Nephron progenitor cell (in vitro differentiated cells): ENCODE results near the gene STK11.
"Not testable (repeated sequence)": the region's sequence is repeated elsewhere in the genome, so short reads cannot be mapped to it uniquely, and the experiment has no call there.

Experiments
- DNase-seq: peaks from one replicate; pipeline ENCODE4 v3.0.0; 2021
- H3K27ac Mint-ChIP-seq: 2 replicates; pipeline ENCODE4 v1.8.0; 2021; ENCODE audit warnings: mild to moderate bottlenecking, moderate library complexity, mixed read lengths
- H3K27me3 Mint-ChIP-seq: 2 replicates; pipeline ENCODE4 v1.8.0; 2021; ENCODE audit warnings: mild to moderate bottlenecking, low read depth, mixed read lengths; ENCODE audit not compliant: poor library complexity
- H3K36me3 Mint-ChIP-seq: 2 replicates; pipeline ENCODE4 v1.8.0; 2021; ENCODE audit warnings: low read depth, mixed read lengths
- H3K4me1 Mint-ChIP-seq: 2 replicates; pipeline ENCODE4 v1.8.0; 2021; ENCODE audit warnings: mixed read lengths
- H3K4me3 Mint-ChIP-seq: 2 replicates; pipeline ENCODE4 v1.8.0; 2021; ENCODE audit warnings: mild to moderate bottlenecking, moderate library complexity, mixed read lengths
- H3K9me3 Mint-ChIP-seq: 2 replicates; pipeline ENCODE4 v1.8.0; 2021; ENCODE audit warnings: mild to moderate bottlenecking, moderate library complexity, mixed read lengths
- CTCF ChIP-seq: fragments of 200-600 bp; sonication (generic); IDR thresholded peaks from 2 replicates; pipeline ENCODE4 v1.5.0; 2021; ENCODE audit warnings: antibody characterized with exemption

Gene STK11

GRCh38 chr19:1244693-1245451 is 39.3 kb downstream of the STK11 start:
- no peak overlapping the region for H3K27ac Mint-ChIP-seq

GRCh38 chr19:1245494-1246264 is 40.1 kb downstream of the STK11 start:
- H3K27me3 Mint-ChIP-seq, result no peaks in the 10 kb centered on the region
- H3K4me1 Mint-ChIP-seq, result peaks cover 24% of the 10 kb centered on the region
- DNase-seq, result peak; percentile 60
- no peak overlapping the region for H3K4me3 Mint-ChIP-seq
- H3K36me3 Mint-ChIP-seq, result no peaks in the 10 kb centered on the region
- no peak overlapping the region for H3K27ac Mint-ChIP-seq
- no peaks in the 10 kb centered on the region for H3K9me3 Mint-ChIP-seq
- no peak for TF ChIP-seq CTCF

More at GRCh38 chr19:1244693-1245451, 39.3 kb downstream of the STK11 start:
- TF ChIP-seq CTCF, result peak; percentile 12
- Mint-ChIP-seq H3K27me3 (no peaks in the 10 kb centered on the region), H3K36me3 (no peaks in the 10 kb centered on the region), H3K4me3 (peak overlapping the region; percentile 60), H3K9me3 (no peaks in the 10 kb centered on the region), H3K4me1 (peaks cover 24% of the 10 kb centered on the region)
- DNase-seq, result no peak

- H3K27ac Mint-ChIP-seq, H3K9me3 Mint-ChIP-seq, H3K27me3 Mint-ChIP-seq, H3K36me3 Mint-ChIP-seq, H3K4me3 Mint-ChIP-seq: not testable (repeated sequence)
- peak; percentile 36 for DNase-seq
- peaks cover 22% of the 10 kb centered on the region for H3K4me1 Mint-ChIP-seq
Observed at GRCh38 chr19:1246265-1247087, 40.9 kb downstream of the STK11 start.

GRCh38 chr19:1247748-1248138 is 42.2 kb downstream of the STK11 start:
- no peak for TF ChIP-seq CTCF
- H3K9me3 Mint-ChIP-seq, result no peaks in the 10 kb centered on the region
- H3K4me1 Mint-ChIP-seq, result peaks cover 23% of the 10 kb centered on the region
- no peaks in the 10 kb centered on the region for H3K27me3 Mint-ChIP-seq
- peaks cover 4% of the 10 kb centered on the region for H3K36me3 Mint-ChIP-seq
- H3K4me3 Mint-ChIP-seq, result peak overlapping the region; percentile 25
- DNase-seq, result no peak
- no peak overlapping the region for H3K27ac Mint-ChIP-seq

GRCh38 chr19:1248139-1248785 is 42.7 kb downstream of the STK11 start, which contains the start of gene MIDN:
Gene MIDN (plus strand): TSS chr19:1248583. CDS start chr19:1250297, 1,714 bp downstream.
- peak within 1 kb of the TSS; percentile 51 for H3K27ac Mint-ChIP-seq
- H3K4me3 Mint-ChIP-seq, result peak within 1 kb of the TSS; percentile 82
- no peaks in the 10 kb centered on the region for H3K9me3 Mint-ChIP-seq
- H3K36me3 Mint-ChIP-seq, result peaks cover 4% of the 10 kb centered on the region
- no peak for TF ChIP-seq CTCF
- H3K4me1 Mint-ChIP-seq, result peaks cover 19% of the 10 kb centered on the region
- DNase-seq, result peak; percentile 77
- no peaks in the 10 kb centered on the region for H3K27me3 Mint-ChIP-seq
